Subcutaneous adipose tissue (tissue), 4 donors: Measurements from ENCODE around the gene KIDINS220. TPM values are rescaled to one million over a fixed set of nuclear protein-coding genes. Genes with fewer than 3 reads are reported as not detected.

ENCODE experiments used
- total RNA-seq, 4 donors: library from RNA; depleted of rRNA; stranded (reverse); fragments of >200 nt; gene quantifications; one replicate each; pipeline ENCODE4 v1.1.0, GENCODE V29; 2016
- TF ChIP-seq, protein P1 (sequence below): fragments of 450-650 bp; IDR thresholded peaks from one replicate; pipeline ENCODE4 v1.5.1; 2016; ENCODE audit warnings: low read depth, mild to moderate bottlenecking, control low read depth, antibody characterized with exemption, moderate library complexity

Gene KIDINS220
- total RNA-seq, 4 donors from 2014 or later, result 83.0 to 107 (median 88.9) TPM

DNA sequence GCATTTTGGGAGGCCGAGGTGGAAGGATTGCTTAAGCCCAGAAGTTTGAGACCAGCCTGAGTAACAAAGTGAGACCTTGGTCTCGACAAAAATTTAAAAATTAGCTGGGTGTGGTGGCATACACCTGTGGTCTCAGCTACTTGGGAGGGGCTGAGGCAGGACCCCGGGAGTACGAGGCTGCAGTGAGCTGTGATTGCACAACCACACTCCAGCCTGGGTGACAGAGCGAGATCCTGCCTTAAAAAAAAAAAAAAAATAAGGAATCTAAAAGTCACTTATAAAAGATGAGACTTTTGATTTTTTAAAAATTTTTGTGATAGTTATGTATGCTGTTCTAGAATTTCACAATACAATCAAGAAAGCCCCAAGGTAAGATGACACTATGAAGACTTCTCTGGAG, 122.4 kb downstream of the KIDINS220 start:
- TF ChIP-seq, protein P1, sequence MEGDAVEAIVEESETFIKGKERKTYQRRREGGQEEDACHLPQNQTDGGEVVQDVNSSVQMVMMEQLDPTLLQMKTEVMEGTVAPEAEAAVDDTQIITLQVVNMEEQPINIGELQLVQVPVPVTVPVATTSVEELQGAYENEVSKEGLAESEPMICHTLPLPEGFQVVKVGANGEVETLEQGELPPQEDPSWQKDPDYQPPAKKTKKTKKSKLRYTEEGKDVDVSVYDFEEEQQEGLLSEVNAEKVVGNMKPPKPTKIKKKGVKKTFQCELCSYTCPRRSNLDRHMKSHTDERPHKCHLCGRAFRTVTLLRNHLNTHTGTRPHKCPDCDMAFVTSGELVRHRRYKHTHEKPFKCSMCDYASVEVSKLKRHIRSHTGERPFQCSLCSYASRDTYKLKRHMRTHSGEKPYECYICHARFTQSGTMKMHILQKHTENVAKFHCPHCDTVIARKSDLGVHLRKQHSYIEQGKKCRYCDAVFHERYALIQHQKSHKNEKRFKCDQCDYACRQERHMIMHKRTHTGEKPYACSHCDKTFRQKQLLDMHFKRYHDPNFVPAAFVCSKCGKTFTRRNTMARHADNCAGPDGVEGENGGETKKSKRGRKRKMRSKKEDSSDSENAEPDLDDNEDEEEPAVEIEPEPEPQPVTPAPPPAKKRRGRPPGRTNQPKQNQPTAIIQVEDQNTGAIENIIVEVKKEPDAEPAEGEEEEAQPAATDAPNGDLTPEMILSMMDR, result no peak

DNA sequence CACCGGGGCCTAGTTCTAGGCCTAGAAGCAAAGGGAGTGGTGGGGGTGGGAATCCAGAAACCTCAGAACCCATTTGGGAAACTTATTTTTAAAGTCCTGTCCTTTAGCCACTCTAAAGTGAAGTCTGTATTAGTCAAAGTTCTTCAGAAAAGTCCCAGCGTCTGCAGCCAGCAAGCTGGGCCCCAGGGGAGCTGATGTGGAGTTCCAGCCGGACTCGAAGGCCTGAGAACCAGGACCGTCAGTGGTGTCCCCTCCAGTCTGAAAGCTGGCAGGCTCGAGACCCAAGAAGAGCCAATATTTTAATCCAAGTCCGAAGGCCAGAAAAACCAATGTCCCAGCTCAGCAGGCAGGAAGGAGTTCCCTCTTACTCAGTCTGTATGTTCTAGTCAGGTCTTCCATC, 123.1 kb downstream of the KIDINS220 start:
- TF ChIP-seq, protein P1, result no peak

DNA sequence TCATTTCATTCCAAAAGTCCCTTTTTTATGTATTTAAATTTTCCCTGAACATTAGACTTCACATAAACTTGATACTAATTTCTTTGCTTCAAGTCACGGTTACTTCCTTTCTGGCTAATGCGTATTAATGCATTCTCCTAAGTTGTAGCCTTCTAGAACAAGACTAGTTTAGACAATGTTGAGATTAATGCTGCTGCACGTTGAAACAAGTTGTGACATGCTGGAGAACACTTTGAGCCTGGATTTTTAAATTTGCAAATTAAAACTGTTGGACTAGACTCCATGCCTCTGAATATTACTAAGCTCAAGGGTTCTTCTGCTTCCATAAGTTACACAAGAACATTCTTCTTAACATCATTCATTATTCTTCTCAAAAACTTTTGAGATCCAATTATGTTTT, 126.5 kb downstream of the KIDINS220 start:
- TF ChIP-seq, protein P1, result no peak

DNA sequence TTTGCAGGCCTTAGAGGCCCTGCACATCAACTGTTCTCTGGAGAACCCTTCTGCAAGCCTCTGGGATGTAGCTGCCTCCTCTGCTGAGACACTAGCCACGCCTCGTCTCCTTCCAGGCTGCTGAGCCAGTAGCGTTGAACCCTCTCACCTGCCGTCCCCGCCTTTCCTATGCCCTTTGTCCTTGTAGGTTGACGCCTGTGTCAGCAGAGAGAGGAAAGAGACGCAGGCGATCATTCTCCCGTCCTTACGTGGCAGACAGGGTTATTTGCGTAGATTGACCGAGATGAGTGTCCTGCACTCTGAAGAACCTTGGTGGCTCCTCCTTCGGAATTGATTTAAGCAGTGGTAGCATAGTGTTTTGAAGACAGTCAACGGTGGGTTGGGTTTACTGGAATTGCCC, 127.8 kb downstream of the KIDINS220 start:
- TF ChIP-seq, protein P1, result no peak

DNA sequence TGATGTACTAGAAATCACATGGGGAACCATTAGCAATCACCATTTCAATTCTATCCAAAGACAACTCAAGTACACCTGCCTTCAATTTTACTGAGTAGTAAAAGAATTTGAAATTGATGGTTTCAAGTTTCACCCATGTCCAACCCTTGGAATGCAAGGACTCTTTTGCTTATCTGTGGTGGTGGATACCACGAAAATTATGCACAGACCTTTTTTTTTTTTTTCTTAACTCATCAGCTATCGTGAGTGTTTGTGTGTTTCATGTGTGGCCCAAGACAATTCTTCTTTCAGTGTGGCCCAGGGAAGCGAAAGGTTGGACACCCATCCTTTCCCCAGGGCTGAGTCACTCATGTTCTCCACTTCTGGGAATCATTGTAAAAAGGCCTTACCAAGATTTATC, 132.5 kb downstream of the KIDINS220 start:
- TF ChIP-seq, protein P1, result no peak

DNA sequence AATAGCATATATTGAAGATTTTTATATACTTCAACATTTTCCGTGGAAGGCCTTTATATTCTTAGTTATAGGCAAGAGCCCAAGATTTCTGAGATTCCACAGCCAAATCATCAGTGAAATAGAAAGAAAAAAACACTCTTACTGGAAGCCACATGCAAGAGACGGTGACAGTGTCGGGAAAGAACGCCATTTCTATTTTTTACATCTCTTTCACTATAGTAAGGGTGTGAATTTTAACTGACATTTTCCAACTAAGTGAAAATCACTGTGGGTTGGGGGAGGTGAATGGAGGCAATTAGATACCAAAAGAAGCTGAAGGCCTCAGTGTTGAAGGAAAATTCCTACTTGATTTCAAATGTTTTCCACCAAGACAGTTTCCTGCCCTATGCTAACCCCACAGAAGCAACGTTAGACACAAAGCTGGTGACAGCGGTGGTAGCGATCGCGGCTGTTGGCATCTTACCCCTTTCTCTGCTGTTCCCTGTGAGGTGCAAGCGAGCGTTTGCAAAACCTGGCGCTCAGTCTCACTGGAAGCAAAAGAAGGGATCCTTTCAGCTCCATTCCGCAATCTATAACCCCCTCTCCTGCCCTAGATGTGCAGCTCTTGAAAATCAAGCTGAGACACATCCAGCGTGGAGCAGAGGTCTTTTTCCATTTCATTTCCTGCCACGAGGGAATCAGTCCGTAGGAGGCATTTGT, 135.6 kb downstream of the KIDINS220 start:
- TF ChIP-seq, protein P1, result no peak

DNA sequence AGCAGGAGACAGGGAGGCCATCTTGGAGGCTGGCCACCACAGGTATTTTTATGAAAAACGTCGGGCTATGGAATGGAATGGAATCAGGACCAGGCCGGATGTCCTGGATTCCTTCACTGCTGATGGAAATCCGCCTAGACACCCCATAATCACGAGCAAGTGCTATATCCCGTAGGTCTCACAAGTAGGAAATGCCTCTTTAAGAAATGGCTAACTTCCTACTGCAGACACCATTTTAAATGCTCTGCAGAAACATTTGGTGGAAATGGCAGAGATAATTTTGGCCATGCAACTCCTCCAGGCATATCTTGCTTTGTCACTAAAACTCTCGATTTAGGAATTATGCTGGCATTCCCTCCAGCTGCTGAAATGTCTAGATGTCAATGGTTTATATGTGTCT, 137.6 kb downstream of the KIDINS220 start:
- TF ChIP-seq, protein P1, result no peak
